ENCODE results near the gene ENDOV.

The ENDOV gene

DNA sequence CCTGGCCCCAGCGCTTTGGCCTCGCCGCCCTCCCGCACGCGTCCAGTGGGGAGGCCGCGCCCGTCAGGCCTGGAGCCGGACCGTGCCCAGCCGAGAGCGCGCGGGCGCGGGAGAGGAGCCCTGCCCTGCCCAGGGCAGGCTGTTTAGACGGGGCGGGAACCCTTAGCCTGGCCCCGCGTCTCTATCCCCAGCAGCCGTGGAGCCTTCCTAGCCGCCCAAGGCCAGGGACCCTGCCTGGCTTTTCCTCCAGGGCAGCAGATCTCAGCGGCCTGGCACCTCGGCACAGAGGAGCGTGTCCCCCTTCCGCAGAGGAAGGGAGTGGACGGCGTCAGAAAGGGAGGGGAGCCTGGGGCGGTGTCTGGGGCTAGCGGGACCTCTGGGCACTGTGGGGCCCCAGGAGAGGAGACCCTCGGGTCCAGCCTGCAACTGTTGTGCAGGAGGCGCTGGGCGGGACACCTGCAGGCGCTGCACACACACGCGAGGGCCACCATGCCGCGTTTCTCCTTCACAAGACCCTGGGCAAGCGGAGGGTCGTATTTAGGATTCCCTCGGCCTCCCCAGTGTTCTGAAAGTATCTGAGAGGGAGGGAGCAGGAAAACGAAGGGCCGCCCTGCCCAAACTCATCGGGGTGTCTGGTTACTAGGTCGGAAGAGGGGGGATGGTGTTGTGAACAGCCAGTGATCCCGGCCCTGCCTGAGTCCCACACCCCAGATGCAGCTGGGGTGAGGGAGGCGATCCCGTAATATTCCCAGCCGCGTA, 63.7 kb downstream of the ENDOV start:
- Histone ChIP-seq H3K36me3 (ENCODE audit: insufficient read depth, low read length) (no peaks in the 10 kb centered on the region), H3K27me3 (ENCODE audit: insufficient read depth, low read length) (peaks cover 46% of the 10 kb centered on the region), H3K4me1 (ENCODE audit: control insufficient read depth, insufficient read depth, low read length, unreplicated experiment) (peaks cover 8% of the 10 kb centered on the region), H2AFZ (ENCODE audit: low read length, unreplicated experiment) (no peak overlapping the region), H3K27ac (ENCODE audit: low read depth, low read length) (no peak overlapping the region), H3K79me2 (ENCODE audit: control insufficient read depth, insufficient read depth, low read length, unreplicated experiment) (no peaks in the 10 kb centered on the region), H3K4me3 (ENCODE audit: low read depth, low read length) (peak overlapping the region; percentile 70)

DNA sequence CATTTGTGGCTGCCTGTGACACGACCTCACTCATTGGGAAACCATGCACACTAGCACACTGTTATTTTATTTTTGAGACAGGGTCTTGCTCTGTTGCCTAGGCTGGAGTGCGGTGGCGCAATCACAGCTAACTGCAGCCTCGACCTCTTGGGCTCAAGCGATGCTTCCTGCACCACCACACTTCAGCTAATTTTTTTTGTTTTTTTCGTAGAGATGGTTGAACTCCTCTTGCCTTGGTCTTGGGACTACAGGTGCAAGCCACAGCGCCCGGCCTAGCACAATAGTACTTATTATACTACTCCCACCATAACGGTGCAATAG, 64.2 kb downstream of the ENDOV start:
- no peaks in the 10 kb centered on the region for H3K79me2 ChIP-seq (ENCODE audit: control insufficient read depth, insufficient read depth, low read length, unreplicated experiment)
- no peaks in the 10 kb centered on the region for H3K36me3 ChIP-seq (ENCODE audit: insufficient read depth, low read length)
- H3K4me3 ChIP-seq (ENCODE audit: low read depth, low read length): no peak overlapping the region
- peaks cover 46% of the 10 kb centered on the region for H3K27me3 ChIP-seq (ENCODE audit: insufficient read depth, low read length)
- H3K27ac ChIP-seq (ENCODE audit: low read depth, low read length): no peak overlapping the region
- H2AFZ ChIP-seq (ENCODE audit: low read length, unreplicated experiment): no peak overlapping the region
- peaks cover 8% of the 10 kb centered on the region for H3K4me1 ChIP-seq (ENCODE audit: control insufficient read depth, insufficient read depth, low read length, unreplicated experiment)

GRCh38 chr17:80480248-80480647, 65.3 kb downstream of the ENDOV start:
- Histone ChIP-seq H3K36me3 (ENCODE audit: insufficient read depth, low read length) (no peaks in the 10 kb centered on the region), H3K4me1 (ENCODE audit: control insufficient read depth, insufficient read depth, low read length, unreplicated experiment) (peaks cover 8% of the 10 kb centered on the region), H3K27ac (ENCODE audit: low read depth, low read length) (no peak overlapping the region), H3K79me2 (ENCODE audit: control insufficient read depth, insufficient read depth, low read length, unreplicated experiment) (no peaks in the 10 kb centered on the region), H3K27me3 (ENCODE audit: insufficient read depth, low read length) (peaks cover 40% of the 10 kb centered on the region), H3K4me3 (ENCODE audit: low read depth, low read length) (no peak overlapping the region), H2AFZ (ENCODE audit: low read length, unreplicated experiment) (no peak overlapping the region)

- Histone ChIP-seq H3K36me3 (ENCODE audit: insufficient read depth, low read length) (no peaks in the 10 kb centered on the region), H3K4me1 (ENCODE audit: control insufficient read depth, insufficient read depth, low read length, unreplicated experiment) (peaks cover 8% of the 10 kb centered on the region), H3K27ac (ENCODE audit: low read depth, low read length) (no peak overlapping the region), H2AFZ (ENCODE audit: low read length, unreplicated experiment) (no peak overlapping the region), H3K4me3 (ENCODE audit: low read depth, low read length) (no peak overlapping the region), H3K27me3 (ENCODE audit: insufficient read depth, low read length) (peaks cover 30% of the 10 kb centered on the region), H3K79me2 (ENCODE audit: control insufficient read depth, insufficient read depth, low read length, unreplicated experiment) (no peaks in the 10 kb centered on the region)
Measured at GRCh38 chr17:80481284-80482057, 66.5 kb downstream of the ENDOV start.

DNA sequence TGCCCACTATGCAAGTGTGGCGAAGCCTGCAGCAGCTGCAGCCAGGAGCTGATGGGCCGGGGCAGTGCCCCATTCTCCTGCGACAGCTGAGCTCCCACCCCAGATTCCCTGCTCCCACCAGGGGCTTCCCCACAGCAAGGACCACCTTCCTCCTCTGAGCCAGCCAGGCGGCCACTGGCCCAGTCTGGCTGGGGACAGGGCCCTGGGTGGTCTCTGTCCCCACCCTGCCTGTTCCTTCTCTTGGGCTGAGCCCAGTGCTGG, 67.0 kb downstream of the ENDOV start:
- Histone ChIP-seq H3K27me3 (ENCODE audit: insufficient read depth, low read length) (peaks cover 30% of the 10 kb centered on the region), H3K79me2 (ENCODE audit: control insufficient read depth, insufficient read depth, low read length, unreplicated experiment) (no peaks in the 10 kb centered on the region), H3K27ac (ENCODE audit: low read depth, low read length) (no peak overlapping the region), H3K4me1 (ENCODE audit: control insufficient read depth, insufficient read depth, low read length, unreplicated experiment) (peaks cover 8% of the 10 kb centered on the region), H2AFZ (ENCODE audit: low read length, unreplicated experiment) (no peak overlapping the region), H3K4me3 (ENCODE audit: low read depth, low read length) (no peak overlapping the region), H3K36me3 (ENCODE audit: insufficient read depth, low read length) (no peaks in the 10 kb centered on the region)

DNA sequence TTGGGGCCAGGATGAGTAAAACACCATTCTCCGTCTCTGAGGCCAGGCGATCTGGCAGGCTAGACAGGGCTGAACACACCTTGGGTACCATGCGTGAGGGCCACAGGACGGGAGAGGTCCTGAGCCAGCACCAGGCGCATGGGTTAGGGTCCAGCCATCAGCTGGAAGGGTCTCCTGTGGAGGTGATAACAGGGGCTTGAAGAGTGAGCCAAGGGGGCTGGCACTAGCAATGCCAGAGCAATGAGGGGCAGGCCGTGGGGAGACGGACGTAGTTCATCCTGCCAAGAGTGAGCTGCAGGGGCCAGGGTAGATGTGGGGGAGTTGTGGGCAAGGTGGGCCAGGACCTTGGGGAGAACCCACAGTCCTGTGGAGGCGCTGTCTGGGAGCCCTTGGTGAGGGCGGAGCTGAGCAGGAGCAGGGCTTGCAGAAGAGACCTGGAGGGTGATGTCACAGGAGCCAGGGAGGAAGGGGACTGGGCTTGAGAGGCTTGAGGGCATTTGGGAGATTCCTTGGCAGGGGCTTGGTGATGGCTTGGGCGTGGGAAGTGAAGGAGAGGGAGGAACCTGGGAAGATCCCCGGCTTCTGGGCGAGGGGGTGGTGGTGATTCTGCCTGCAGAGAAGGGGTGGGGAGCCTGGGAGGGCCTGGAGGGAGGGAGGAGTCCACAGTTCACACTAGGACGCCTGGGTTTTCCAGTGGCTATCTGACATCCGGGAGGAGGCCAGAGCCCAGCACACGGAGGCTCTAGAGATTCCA, 67.8 kb downstream of the ENDOV start:
- H3K36me3 ChIP-seq (ENCODE audit: insufficient read depth, low read length): no peaks in the 10 kb centered on the region
- no peaks in the 10 kb centered on the region for H3K79me2 ChIP-seq (ENCODE audit: control insufficient read depth, insufficient read depth, low read length, unreplicated experiment)
- H3K4me3 ChIP-seq (ENCODE audit: low read depth, low read length): no peak overlapping the region
- no peak overlapping the region for H2AFZ ChIP-seq (ENCODE audit: low read length, unreplicated experiment)
- H3K4me1 ChIP-seq (ENCODE audit: control insufficient read depth, insufficient read depth, low read length, unreplicated experiment): peaks cover 8% of the 10 kb centered on the region
- H3K27ac ChIP-seq (ENCODE audit: low read depth, low read length): no peak overlapping the region
- H3K27me3 ChIP-seq (ENCODE audit: insufficient read depth, low read length): peaks cover 30% of the 10 kb centered on the region

DNA sequence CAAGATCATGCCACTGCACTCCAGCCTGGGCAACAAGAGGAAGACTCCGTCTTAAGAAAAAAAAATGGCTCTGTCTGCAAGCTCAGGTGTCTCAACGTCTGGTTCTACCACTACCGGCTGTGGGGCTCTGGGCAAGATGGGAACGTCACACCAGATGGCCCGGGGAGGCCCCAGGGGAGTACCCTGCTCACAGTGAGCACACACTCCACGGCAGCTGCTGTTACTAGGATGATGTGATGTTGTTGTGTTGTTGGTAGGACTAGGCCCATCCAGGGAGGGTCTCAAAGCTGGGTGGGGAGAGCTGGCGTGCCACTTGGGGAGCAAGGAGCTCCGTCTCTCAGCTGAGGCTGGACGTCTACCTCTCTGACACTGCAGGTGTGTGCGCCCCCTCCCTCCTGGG, 70.9 kb downstream of the ENDOV start:
- no peaks in the 10 kb centered on the region for H3K79me2 ChIP-seq (ENCODE audit: control insufficient read depth, insufficient read depth, low read length, unreplicated experiment)
- no peak overlapping the region for H2AFZ ChIP-seq (ENCODE audit: low read length, unreplicated experiment)
- H3K27me3 ChIP-seq (ENCODE audit: insufficient read depth, low read length): peaks cover 13% of the 10 kb centered on the region
- H3K4me3 ChIP-seq (ENCODE audit: low read depth, low read length): no peak overlapping the region
- H3K27ac ChIP-seq (ENCODE audit: low read depth, low read length): no peak overlapping the region
- H3K4me1 ChIP-seq (ENCODE audit: control insufficient read depth, insufficient read depth, low read length, unreplicated experiment): peaks cover 8% of the 10 kb centered on the region
- H3K36me3 ChIP-seq (ENCODE audit: insufficient read depth, low read length): no peaks in the 10 kb centered on the region

- Histone ChIP-seq H2AFZ (ENCODE audit: low read length, unreplicated experiment) (no peak overlapping the region), H3K27ac (ENCODE audit: low read depth, low read length) (no peak overlapping the region), H3K36me3 (ENCODE audit: insufficient read depth, low read length) (no peaks in the 10 kb centered on the region), H3K79me2 (ENCODE audit: control insufficient read depth, insufficient read depth, low read length, unreplicated experiment) (no peaks in the 10 kb centered on the region), H3K4me1 (ENCODE audit: control insufficient read depth, insufficient read depth, low read length, unreplicated experiment) (peaks cover 8% of the 10 kb centered on the region), H3K27me3 (ENCODE audit: insufficient read depth, low read length) (peaks cover 13% of the 10 kb centered on the region), H3K4me3 (ENCODE audit: low read depth, low read length) (no peak overlapping the region)
Measured at GRCh38 chr17:80486692-80487091, 71.7 kb downstream of the ENDOV start.

DNA sequence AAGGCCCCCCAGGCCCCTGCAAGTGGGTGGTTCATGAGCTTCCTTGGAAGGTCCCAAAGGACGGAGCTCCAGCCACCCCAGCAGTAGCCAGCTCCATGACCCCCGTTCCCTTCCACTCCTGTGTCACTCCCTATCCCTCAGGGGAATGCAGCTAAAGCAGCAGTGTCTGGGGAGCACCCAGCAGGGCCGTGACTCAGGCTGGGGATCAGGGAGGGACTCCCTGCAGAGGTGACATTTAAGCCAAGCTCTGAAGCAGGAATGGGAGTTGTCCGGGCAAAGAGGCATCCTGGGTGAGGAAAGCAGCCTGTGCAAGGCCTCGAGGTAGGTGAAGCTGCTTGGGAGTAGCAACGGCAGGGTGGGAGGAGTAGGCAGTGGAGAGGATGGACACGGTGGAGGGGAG, 72.5 kb downstream of the ENDOV start:
- Histone ChIP-seq H3K36me3 (ENCODE audit: insufficient read depth, low read length) (no peaks in the 10 kb centered on the region), H3K4me1 (ENCODE audit: control insufficient read depth, insufficient read depth, low read length, unreplicated experiment) (peaks cover 6% of the 10 kb centered on the region), H3K4me3 (ENCODE audit: low read depth, low read length) (no peak overlapping the region), H2AFZ (ENCODE audit: low read length, unreplicated experiment) (no peak overlapping the region), H3K79me2 (ENCODE audit: control insufficient read depth, insufficient read depth, low read length, unreplicated experiment) (no peaks in the 10 kb centered on the region), H3K27ac (ENCODE audit: low read depth, low read length) (no peak overlapping the region), H3K27me3 (ENCODE audit: insufficient read depth, low read length) (peaks cover 13% of the 10 kb centered on the region)
